Measurements from ENCODE around the gene GRID1.

The GRID1 gene

GRCh38 chr10:86346799-86347665 is 19.6 kb downstream of the GRID1 start:
- FAIRE-seq, result no peak
- no peak for DNase-seq (ENCODE audit: insufficient read length, low spot score)
- no peak for TF ChIP-seq CTCF (IDR thresholded peaks at IDR 0.05; ENCODE audit: insufficient read depth, missing control alignments)

DNA sequence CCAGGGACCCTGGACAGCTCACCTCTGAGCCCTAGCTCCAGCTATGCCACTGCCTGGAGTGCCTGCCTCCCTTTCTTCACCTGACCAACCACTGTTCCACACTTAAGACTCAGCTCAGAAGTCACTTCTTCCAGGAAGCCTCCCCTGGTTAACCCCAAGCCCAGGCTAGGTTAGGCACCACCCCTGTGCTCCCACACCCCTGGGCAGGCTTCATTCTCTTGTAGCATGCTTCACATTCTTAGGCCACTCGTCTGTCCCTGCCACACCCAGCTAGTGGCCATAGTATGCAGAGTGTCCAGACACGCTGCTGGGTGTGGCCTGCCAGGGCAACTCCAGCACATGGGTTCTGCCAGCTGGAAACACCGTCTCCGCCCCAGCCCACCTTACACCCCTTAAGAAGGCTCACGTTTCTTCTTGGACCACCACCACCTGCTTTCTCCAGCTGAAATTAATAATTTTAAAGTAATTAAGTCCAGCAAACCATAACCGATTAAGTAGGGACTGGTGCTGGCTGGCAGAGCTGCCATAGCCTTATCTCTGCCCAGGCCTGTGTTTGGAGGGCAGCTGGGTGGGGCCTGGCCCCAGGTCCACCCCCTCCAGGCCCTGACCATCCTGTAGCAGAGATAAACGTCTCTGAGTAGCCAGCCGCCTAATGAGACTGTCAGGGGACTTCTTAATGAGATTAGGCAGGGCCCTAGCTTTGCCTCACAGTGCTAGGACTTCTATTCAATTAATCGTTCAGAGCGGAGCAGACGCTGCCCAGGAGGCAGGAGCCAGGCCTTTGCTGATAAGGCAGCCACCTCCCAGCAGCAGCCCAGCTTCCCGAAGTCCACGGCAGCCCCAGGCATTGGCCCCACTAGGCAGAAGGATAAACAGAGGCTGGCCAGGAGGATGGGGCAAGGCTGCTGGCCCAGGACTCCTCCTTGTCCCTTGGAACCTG is 20.5 kb downstream of the GRID1 start:
- no peak for TF ChIP-seq CTCF (IDR thresholded peaks at IDR 0.05; ENCODE audit: insufficient read depth, missing control alignments)
- DNase-seq (ENCODE audit: insufficient read length, low spot score) (peak; percentile 79), FAIRE-seq (no peak)

- DNase-seq (ENCODE audit: insufficient read length, low spot score) (no peak), FAIRE-seq (no peak)
- no peak for TF ChIP-seq CTCF (IDR thresholded peaks at IDR 0.05; ENCODE audit: insufficient read depth, missing control alignments)
Observed at GRCh38 chr10:86345296-86345858, 21.2 kb downstream of the GRID1 start.

- FAIRE-seq, result no peak
Observed at GRCh38 chr10:86344714-86345161, 21.9 kb downstream of the GRID1 start.

DNA sequence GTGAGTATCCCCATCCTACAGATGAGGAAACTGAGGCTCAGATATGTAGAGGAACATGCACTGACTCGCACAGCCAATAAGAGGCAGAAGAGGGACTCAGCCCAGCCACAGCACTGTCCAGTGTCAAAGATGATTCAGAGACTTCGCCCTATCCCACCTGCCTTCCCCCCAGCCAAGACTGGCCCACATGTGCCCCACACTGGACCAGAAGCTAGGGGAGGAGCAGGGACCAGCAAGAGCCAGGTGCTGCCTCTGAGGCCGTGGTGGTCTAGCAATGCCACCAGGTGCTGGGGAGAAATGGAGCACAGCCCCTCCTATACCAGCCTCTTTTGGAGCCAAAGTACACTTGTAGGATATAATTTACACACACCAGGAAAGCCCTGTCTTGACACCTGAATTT is 22.3 kb downstream of the GRID1 start:
- no peak for TF ChIP-seq CTCF (IDR thresholded peaks at IDR 0.05; ENCODE audit: insufficient read depth, missing control alignments)
- no peak for FAIRE-seq
- DNase-seq (ENCODE audit: insufficient read length, low spot score), result no peak

More at GRCh38 chr10:86344714-86345161, 21.9 kb downstream of the GRID1 start:
- no peak for DNase-seq (ENCODE audit: insufficient read length, low spot score)
- TF ChIP-seq CTCF (IDR thresholded peaks at IDR 0.05; ENCODE audit: insufficient read depth, missing control alignments), result peak; percentile 19

DNA sequence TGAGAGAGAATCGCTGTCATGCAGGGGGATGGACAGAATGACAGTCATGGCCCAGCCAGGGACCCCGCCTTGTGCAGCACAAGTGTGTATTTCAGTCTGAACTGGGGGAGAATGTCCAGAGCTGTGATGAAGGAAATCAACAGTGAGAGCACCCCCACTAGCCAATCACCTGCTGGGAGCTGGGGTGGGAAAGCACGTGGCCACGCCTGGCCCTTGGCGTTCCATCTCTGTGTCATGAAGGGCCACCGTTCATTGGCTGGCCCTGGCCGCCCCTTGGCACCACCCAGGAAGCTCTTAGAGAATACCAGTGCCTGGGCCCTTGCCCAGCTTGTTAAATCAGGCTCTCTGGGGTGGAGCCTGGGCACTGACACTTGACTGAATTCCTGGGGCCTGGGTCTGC is 22.8 kb downstream of the GRID1 start:
- FAIRE-seq, result no peak
- no peak for TF ChIP-seq CTCF (IDR thresholded peaks at IDR 0.05; ENCODE audit: insufficient read depth, missing control alignments)
- DNase-seq (ENCODE audit: insufficient read length, low spot score), result no peak
